Endothelial cell of umbilical vein (primary cell): Measurements from ENCODE around the gene CTNND2. TPM values are rescaled to one million over a fixed set of nuclear protein-coding genes. Genes with fewer than 3 reads are reported as not detected.

ENCODE experiments used
- BruUV-seq: library from RNA; stranded (reverse); fragments of 400-500 nt; replicated peaks from 2 replicates; lab custom pipeline; 2021; lab: Mats Ljungman, UMichigan
- CTCF ChIA-PET: fragments of 300-600, 350-600 bp; sonication (Branson Sonifier 250); formaldehyde crosslinking; loops from one replicate; lab custom pipeline; 2021; ENCODE audit warnings: antibody characterized with exemption, inconsistent platforms; lab: Charles Lee
- POLR2A ChIA-PET: fragments of 300-600, 350-600 bp; sonication (Branson Sonifier 250); formaldehyde crosslinking; loops from one replicate; lab custom pipeline; 2021; ENCODE audit warnings: antibody characterized with exemption, inconsistent platforms; lab: Charles Lee
- DNase-seq: peaks from one replicate; pipeline ENCODE4 v3.0.0-alpha.2; 2011; ENCODE audit warnings: low read depth, low spot score
- FAIRE-seq: peaks from 2 replicates; lab custom pipeline; 2011; peaks lifted over from hg19 to GRCh38; lab: Jason Lieb, UNC
- H2AFZ ChIP-seq: 2 replicates; pipeline ENCODE4 v1.6.0; 2012; ENCODE audit warnings: low read depth, low read length, control low read depth, inconsistent platforms
- H3K27ac ChIP-seq: 2 replicates; pipeline ENCODE4 v1.5.1; 2011; ENCODE audit warnings: low read depth, mild to moderate bottlenecking, control low read depth, low read length, moderate library complexity; ENCODE audit not compliant: insufficient read depth
- H3K27me3 ChIP-seq, 2 experiments: 2 replicates each; pipeline versions ENCODE4 v1.6.0 to v1.6.1; 2011; ENCODE audit warnings: low read length in 2 of 2, mixed read lengths in 1 of 2; ENCODE audit not compliant: control insufficient read depth in 2 of 2, insufficient read depth in 2 of 2
- H3K36me3 ChIP-seq, 2 experiments: 2 replicates in 1 of 2; 3 replicates in 1 of 2; pipeline ENCODE4 v1.5.1; 2011; ENCODE audit warnings: low read length in 2 of 2, mild to moderate bottlenecking in 1 of 2, moderate library complexity in 1 of 2; ENCODE audit not compliant: control insufficient read depth in 2 of 2, insufficient read depth in 2 of 2; ENCODE audit errors: extremely low read depth in 1 of 2
- H3K4me1 ChIP-seq: 3 replicates; pipeline ENCODE4 v1.5.1; 2011; ENCODE audit warnings: mild to moderate bottlenecking, low read length; ENCODE audit not compliant: control insufficient read depth, insufficient read depth; ENCODE audit errors: extremely low read depth
- H3K4me2 ChIP-seq: 2 replicates; pipeline ENCODE4 v1.6.1; 2011; ENCODE audit warnings: low read length, control low read depth, mixed read lengths; ENCODE audit not compliant: insufficient read depth
- H3K4me3 ChIP-seq, 3 experiments: fragments of 200-600 bp in 1 of 3; sonication (generic), shearing (Covaris generic) in 1 of 3; replicated peaks in 1 of 3; 2 replicates each; pipeline ENCODE4 v1.5.1; 2011 to 2016; ENCODE audit warnings: control low read depth in 3 of 3, low read length in 3 of 3, mild to moderate bottlenecking in 2 of 3, inconsistent platforms in 1 of 3, low read depth in 1 of 3, moderate library complexity in 1 of 3; ENCODE audit not compliant: insufficient read depth in 1 of 3
- H3K79me2 ChIP-seq: 2 replicates; pipeline ENCODE4 v1.6.0; 2012; ENCODE audit warnings: low read length, inconsistent platforms; ENCODE audit not compliant: control insufficient read depth, insufficient read depth
- H3K9ac ChIP-seq: replicated peaks from 2 replicates; pipeline ENCODE3; 2011; ENCODE audit warnings: low read length, control low read depth; ENCODE audit not compliant: insufficient read depth; ENCODE audit errors: extremely low read depth
- H3K9me1 ChIP-seq: replicated peaks from 3 replicates; pipeline ENCODE4 v1.6.0; 2011; ENCODE audit warnings: mild to moderate bottlenecking, low read length; ENCODE audit not compliant: control insufficient read depth, insufficient read depth; ENCODE audit errors: extremely low read depth
- H3K9me3 ChIP-seq: replicated peaks from 2 replicates; pipeline ENCODE4 v1.5.1; 2012; ENCODE audit warnings: low read length, inconsistent platforms; ENCODE audit not compliant: control insufficient read depth, insufficient read depth
- H4K20me1 ChIP-seq: replicated peaks from 2 replicates; pipeline ENCODE3; 2011; ENCODE audit warnings: mild to moderate bottlenecking, low read length; ENCODE audit not compliant: control insufficient read depth, insufficient read depth; ENCODE audit errors: extremely low read depth
- CTCF ChIP-seq, 2 donors: IDR thresholded peaks; 1 replicate in 1 of 2; 2 replicates in 1 of 2; pipeline ENCODE4 v1.5.1; 2011; ENCODE audit warnings: low read length in 2 of 2, mild to moderate bottlenecking in 2 of 2, moderate library complexity in 2 of 2, control low read depth in 1 of 2, inconsistent platforms in 1 of 2, low read depth in 1 of 2; ENCODE audit not compliant: insufficient read depth in 1 of 2; ENCODE audit errors: extremely low read depth in 1 of 2
- EZH2 ChIP-seq: IDR thresholded peaks from 2 replicates; pipeline ENCODE4 v1.6.1; 2012; ENCODE audit warnings: borderline replicate concordance, low read depth, mild to moderate bottlenecking, moderate library complexity, low read length, inconsistent platforms; ENCODE audit not compliant: severe bottlenecking
- FOS ChIP-seq: IDR thresholded peaks from 2 replicates; pipeline ENCODE4 v1.6.1; 2011; ENCODE audit warnings: mild to moderate bottlenecking, low read length, moderate library complexity, borderline replicate concordance; ENCODE audit not compliant: insufficient read depth
- GATA2 ChIP-seq: IDR thresholded peaks from 2 replicates; pipeline ENCODE4 v1.7.0; 2011; ENCODE audit warnings: low read depth, mild to moderate bottlenecking, moderate library complexity, mixed read lengths, low read length; ENCODE audit not compliant: insufficient read length, insufficient read depth
- JUN ChIP-seq: IDR thresholded peaks from 2 replicates; pipeline ENCODE4 v1.6.1; 2011; ENCODE audit warnings: borderline replicate concordance, low read depth; ENCODE audit not compliant: insufficient read length, insufficient read depth
- MYC ChIP-seq: IDR thresholded peaks from one replicate; pipeline ENCODE4 v1.6.1; 2011; ENCODE audit warnings: mild to moderate bottlenecking, low read depth, low read length
- POLR2A ChIP-seq: IDR thresholded peaks from 2 replicates; pipeline ENCODE4 v1.6.1; 2012; ENCODE audit warnings: low read depth, mild to moderate bottlenecking, control low read depth, low read length
- POLR2AphosphoS5 ChIP-seq: IDR thresholded peaks from 2 replicates; pipeline ENCODE4 v1.6.1; 2012; ENCODE audit warnings: low read depth, mild to moderate bottlenecking, control low read depth, low read length, moderate library complexity; ENCODE audit not compliant: insufficient read depth
- dilution Hi-C: fragments of 300-500 bp; cut with MboI; formaldehyde crosslinking; loops from one replicate; pipeline ENCODE4 v1.15.0; 2019; ENCODE audit warnings: low sequenced_read_pairs; ENCODE audit not compliant: extremely low pct_ligation_motif_present
- intact Hi-C: fragments of 100-400 bp; cut with micrococcal nuclease; formaldehyde crosslinking; loops from one replicate; pipeline ENCODE4 v1.10.0; 2022
- polyA plus RNA-seq, 4 experiments: library from polyadenylated mRNA; depleted of rRNA in 3 of 4; stranded (reverse) in 3 of 4; unstranded in 1 of 4; fragments of >200 nt; gene quantifications; 2 replicates each; pipeline versions ENCODE4 v1.2.1 to v1.2.3, GENCODE V29; 2011 to 2012; ENCODE audit warnings: missing spikeins in 1 of 4
- total RNA-seq: library from RNA; stranded (reverse); gene quantifications from 2 replicates; pipeline ENCODE4 v1.2.3, GENCODE V29; 2021
- TF ChIP-seq, protein P1 (sequence below): IDR thresholded peaks from 2 replicates; pipeline ENCODE4 v1.6.1; 2011; ENCODE audit not compliant: insufficient read depth, insufficient read length

Gene CTNND2
- total and polyA plus RNA-seq, 2 donors (not counting 3 experiments of a cell fraction or from before 2014, with no cell fraction given) = not detected

DNA sequence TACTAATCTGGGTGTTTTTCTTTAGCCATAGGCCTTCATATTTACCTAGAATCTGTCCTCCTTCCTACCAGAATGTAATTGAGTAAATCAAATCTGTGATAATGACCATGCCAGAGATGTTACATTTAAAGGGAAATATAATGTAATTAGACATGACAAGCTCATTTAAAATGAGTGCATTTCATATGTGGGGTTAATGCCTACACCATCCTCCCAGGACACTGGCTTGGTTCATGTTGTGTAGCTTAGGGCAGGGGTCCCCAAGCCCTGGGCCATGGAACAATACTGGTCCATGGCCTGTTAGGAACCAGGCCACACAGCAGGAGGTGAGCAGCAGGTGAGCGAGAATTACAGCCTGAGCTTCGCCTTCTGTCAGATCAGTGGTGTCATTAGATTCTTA, 866.3 kb downstream of the CTNND2 start:
- no peaks in the 10 kb centered on the region for H3K4me1 ChIP-seq
- no peaks in the 10 kb centered on the region for H3K27me3 ChIP-seq
- TF ChIP-seq GATA2 = no peak
- TF ChIP-seq CTCF (IDR thresholded peaks at IDR 0.05; ENCODE audit: extremely low read depth in 1 of 2, insufficient read depth in 1 of 2, low read depth in 1 of 2, low read length in 2 of 2) = no peak
- TF ChIP-seq POLR2A = no peak
- no peak for TF ChIP-seq POLR2AphosphoS5
- no peak for TF ChIP-seq FOS
- TF ChIP-seq MYC = no peak
- TF ChIP-seq, protein P1, sequence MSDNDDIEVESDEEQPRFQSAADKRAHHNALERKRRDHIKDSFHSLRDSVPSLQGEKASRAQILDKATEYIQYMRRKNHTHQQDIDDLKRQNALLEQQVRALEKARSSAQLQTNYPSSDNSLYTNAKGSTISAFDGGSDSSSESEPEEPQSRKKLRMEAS = no peak
- no peak for TF ChIP-seq JUN
- TF ChIP-seq EZH2 = no peak
- no peak for DNase-seq
- ChIA-PET POLR2A (no interaction called here), CTCF (no interaction called here)
- H3K9me3 ChIP-seq = no peaks in the 10 kb centered on the region
- no peak for FAIRE-seq
- intact Hi-C loops (no loop called here), dilution Hi-C loops (no loop called here)
- no peak overlapping the region for H3K9ac ChIP-seq
- no peaks in the 10 kb centered on the region for H4K20me1 ChIP-seq
- BruUV-seq = no TSS peak
- H3K36me3 ChIP-seq = no peaks in the 10 kb centered on the region
- H3K4me3 ChIP-seq = no peak overlapping the region
- no peaks in the 10 kb centered on the region for H3K9me1 ChIP-seq
- no peak overlapping the region for H3K4me2 ChIP-seq
- no peak overlapping the region for H3K27ac ChIP-seq
- no peaks in the 10 kb centered on the region for H3K79me2 ChIP-seq
- no peak overlapping the region for H2AFZ ChIP-seq
